Right lobe of liver (tissue), 6 donors: ENCODE measurements around the gene F12. TPM values are rescaled to one million over a fixed set of nuclear protein-coding genes. Genes with fewer than 3 reads are reported as not detected.
A peak's percentile ranks its signal among the peaks of the same experiment; 100 is the strongest.

Experiments used
- ATAC-seq, 4 donors: fragments of 200-7000 bp; cut with Tn5 transposase; one replicate each; pipeline ENCODE4 v1.9.1; 2020; ENCODE audit warnings: mild to moderate bottlenecking in 4 of 4, moderate library complexity in 4 of 4
- DNase-seq, 3 donors: peaks; one replicate each; pipeline ENCODE4 v3.0.0-alpha.2; 2020
- H3K27ac ChIP-seq, 3 donors: fragments of 200-600 bp; one replicate each; pipeline ENCODE4 v1.8.0; 2022
- H3K27me3 ChIP-seq, 2 donors: fragments of 200-600 bp; one replicate each; pipeline ENCODE4 v1.8.0; 2022
- H3K36me3 ChIP-seq, 4 donors: fragments of 200-600 bp; sonication (generic) in 1 of 4; one replicate each; pipeline versions ENCODE4 v1.5.1 to v1.8.0; 2017 to 2022; ENCODE audit warnings: control low read depth in 1 of 4
- H3K4me1 ChIP-seq, 4 donors: fragments of 200-600 bp; sonication (generic) in 1 of 4; one replicate each; pipeline versions ENCODE4 v1.5.1 to v1.8.0; 2017 to 2022; ENCODE audit warnings: control low read depth in 1 of 4
- H3K4me3 ChIP-seq, 3 donors: fragments of 200-600 bp; one replicate each; pipeline ENCODE4 v1.8.0; 2022
- H3K9me3 ChIP-seq, 4 donors: fragments of 200-600 bp; sonication (generic) in 1 of 4; one replicate each; pipeline versions ENCODE4 v1.5.1 to v1.8.0; 2017 to 2022; ENCODE audit warnings: control low read depth in 1 of 4
- CTCF ChIP-seq, 4 donors: fragments of 200-600 bp in 3 of 4; fragments of 450-650 bp in 1 of 4; IDR thresholded peaks; one replicate each; pipeline versions ENCODE4 v1.5.1 to v1.8.0; 2016 to 2022; ENCODE audit warnings: antibody characterized with exemption in 4 of 4, mild to moderate bottlenecking in 2 of 4
- POLR2A ChIP-seq: fragments of 450-650 bp; IDR thresholded peaks from one replicate; pipeline ENCODE4 v1.6.1; 2017; ENCODE audit warnings: antibody characterized with exemption, mild to moderate bottlenecking
- WGBS: methylation state at CpG from one replicate; pipeline ENCODE4 v1.1.6; 2018; ENCODE audit warnings: low coverage, low lambda C conversion rate; ENCODE audit not compliant: insufficient coverage; ENCODE audit errors: missing lambda C conversion rate; 5-methylcytosine and 5-hydroxymethylcytosine counted together
- intact Hi-C, 2 donors: fragments of 100-400 bp; cut with DNase I; formaldehyde crosslinking; loops; one replicate each; pipeline versions ENCODE4 v1.11.2 to v1.14.1; 2022
- total RNA-seq, 6 experiments: library from RNA; depleted of rRNA in 2 of 6; stranded (reverse); fragments of >200 nt in 2 of 6; fragmentation: NEBNext Ultra II Directional in 3 of 6; extraction: Animal tissue kit (Norgen Biotek cat#: 25700) in 3 of 6; gene quantifications; one replicate each; pipeline versions ENCODE4 v1.1.0 to v1.2.4, GENCODE V29; 2016 to 2023
- donor health status: DM: no; HTN: yes; CAD: no.
- donor health status: DM: no; HTN: no; CAD: no.
- donor health status: DM: no; HTN: no; CAD: no.
- donor health status: DM: no; HTN: yes; CAD: no.
- donor health status: DM: no; HTN: yes; CAD: no.

Gene F12
- total RNA-seq, 6 experiments from 2014 or later, result 236 to 518 (median 365) TPM

DNA sequence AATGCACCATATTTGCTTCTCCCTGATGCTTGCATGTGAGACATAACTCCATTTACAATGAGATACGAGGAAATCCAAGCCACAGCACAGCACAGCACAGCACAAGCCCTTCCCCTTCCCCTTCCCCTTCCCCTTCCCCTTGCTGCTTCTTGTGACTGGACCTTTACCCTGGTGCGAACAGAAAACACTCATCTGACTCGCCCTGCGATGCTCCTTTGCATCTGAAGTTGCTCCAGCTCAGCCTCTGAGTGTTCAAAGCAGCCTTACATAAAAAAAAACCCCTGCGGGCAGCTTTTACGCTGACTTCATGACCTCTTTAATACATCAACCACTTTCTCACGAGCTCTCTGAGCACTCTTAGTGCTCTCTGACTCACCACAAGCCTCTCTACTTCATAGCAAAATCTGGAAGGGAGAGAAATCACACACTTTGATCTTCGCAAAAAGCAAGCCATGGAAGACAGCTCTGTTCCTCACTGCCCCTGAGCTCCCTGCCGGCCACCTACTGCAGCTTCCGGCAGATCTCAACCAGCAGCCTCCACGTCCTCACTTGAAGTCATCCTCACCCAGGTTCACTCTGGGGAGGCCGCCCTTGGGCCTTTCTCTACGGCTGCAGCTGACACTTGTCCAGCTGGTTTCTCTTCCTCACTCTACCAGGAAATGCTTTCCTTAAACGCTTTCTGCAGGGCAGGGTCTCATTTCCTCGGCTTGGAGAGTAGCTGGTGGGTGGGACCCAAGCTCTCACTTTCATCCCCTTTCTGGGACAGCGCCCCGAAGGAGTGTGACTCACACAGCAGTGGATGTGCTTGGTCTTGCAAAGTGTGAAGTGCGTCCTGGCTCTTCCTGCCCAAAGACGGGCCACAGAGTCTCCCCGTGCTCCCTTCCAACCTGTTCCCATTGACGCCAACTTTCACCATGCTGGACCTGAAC is 19.9 kb downstream of the F12 start:
- peak; percentile 4 to 23 (median 20) for ATAC-seq
- H3K36me3 ChIP-seq, result no peaks in the 10 kb centered on the region
- H3K27me3 ChIP-seq, result no peaks in the 10 kb centered on the region
- H3K4me1 ChIP-seq, result no peaks in the 10 kb centered on the region
- intact Hi-C loops, result loop anchor here in 1 of 2 donors (5.0 to 10.0 kb wide), 3 partner anchors 63 to 113 kb away; partner anchors contain the start of gene MXD3
- no peak for TF ChIP-seq POLR2A
- no peak for TF ChIP-seq CTCF (IDR thresholded peaks at IDR 0.05)
- no peak overlapping the region for H3K27ac ChIP-seq
- no peaks in the 10 kb centered on the region for H3K9me3 ChIP-seq
- DNase-seq, result no peak
- WGBS, result 41% methylated on average over 16 of the region's 21 CpGs
- no peak overlapping the region for H3K4me3 ChIP-seq

GRCh38 chr5:177388521-177389052 is 20.8 kb downstream of the F12 start:
- no peak for TF ChIP-seq CTCF (IDR thresholded peaks at IDR 0.05)
- TF ChIP-seq POLR2A, result no peak
- intact Hi-C loops, result loop anchor here in 1 of 2 donors (10.0 kb wide), 1 partner anchor 74 kb away; the partner anchor contains the start of gene MXD3
- Histone ChIP-seq H3K4me3 (no peak overlapping the region), H3K27me3 (no peaks in the 10 kb centered on the region), H3K27ac (no peak overlapping the region), H3K9me3 (no peaks in the 10 kb centered on the region), H3K4me1 (no peaks in the 10 kb centered on the region), H3K36me3 (no peaks in the 10 kb centered on the region)
- ATAC-seq, result no peak
- 69% methylated on average over 8 of the region's 10 CpGs for WGBS
- DNase-seq, result no peak

DNA sequence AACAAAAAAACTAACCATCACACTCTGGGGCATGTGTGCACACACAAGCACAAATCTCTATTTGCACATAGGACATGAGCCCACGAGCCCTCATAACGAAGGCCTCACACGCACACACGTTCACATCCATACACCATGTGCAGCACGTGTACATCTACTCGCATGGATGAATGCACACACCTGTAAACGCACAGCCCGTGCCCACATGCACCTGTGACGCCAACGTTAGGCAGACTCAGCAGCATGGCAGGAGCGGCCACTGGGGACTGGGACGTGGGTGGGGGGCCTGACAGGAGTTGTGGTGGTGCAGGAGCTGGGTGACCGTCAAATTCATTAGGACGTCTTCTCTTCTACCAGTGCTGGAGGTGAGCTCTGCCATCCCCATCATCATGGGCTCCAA is 22.0 kb downstream of the F12 start:
- Histone ChIP-seq H3K27me3 (no peaks in the 10 kb centered on the region), H3K4me3 (no peak overlapping the region), H3K36me3 (no peaks in the 10 kb centered on the region), H3K9me3 (no peaks in the 10 kb centered on the region), H3K27ac (no peak overlapping the region), H3K4me1 (peaks cover 0 to 6% (median 3%) of the 10 kb centered on the region in 4 donors)
- TF ChIP-seq CTCF (IDR thresholded peaks at IDR 0.05), result no peak
- no peak for TF ChIP-seq POLR2A
- WGBS, result 66% methylated on average over 10 of the region's 14 CpGs
- ATAC-seq, result no peak
- no peak for DNase-seq
- intact Hi-C loops, result loop anchor here in 1 of 2 donors (10.0 kb wide), 1 partner anchor 73 kb away; the partner anchor contains the start of gene MXD3

GRCh38 chr5:177386542-177386941 is 22.8 kb downstream of the F12 start:
- DNase-seq (no peak), ATAC-seq (no peak)
- Histone ChIP-seq H3K4me1 (peaks cover 0 to 12% (median 4%) of the 10 kb centered on the region in 4 donors), H3K9me3 (no peaks in the 10 kb centered on the region), H3K4me3 (no peak overlapping the region), H3K27ac (no peak overlapping the region), H3K27me3 (no peaks in the 10 kb centered on the region), H3K36me3 (no peaks in the 10 kb centered on the region)
- intact Hi-C loops, result loop anchor here in 1 of 2 donors (10.0 kb wide), 1 partner anchor 72 kb away; the partner anchor contains the start of gene MXD3
- no peak for TF ChIP-seq CTCF (IDR thresholded peaks at IDR 0.05)
- TF ChIP-seq POLR2A, result no peak
- no CpG with 5 or more reads among the region's 8 CpGs for WGBS
